HG03469 (cell line): ENCODE results near the gene AFF3.
"Not testable (repeated sequence)": the region's sequence is repeated elsewhere in the genome, so short reads cannot be mapped to it uniquely, and the experiment has no call there.

Experiments used
- ATAC-seq: cut with Tn5 transposase; IDR thresholded peaks from one replicate; pipeline ENCODE4 v1.9.1; 2021; ENCODE audit warnings: mild to moderate bottlenecking, moderate library complexity, moderate number of reproducible peaks; ENCODE audit not compliant: unreplicated experiment

AFF3 gene

DNA sequence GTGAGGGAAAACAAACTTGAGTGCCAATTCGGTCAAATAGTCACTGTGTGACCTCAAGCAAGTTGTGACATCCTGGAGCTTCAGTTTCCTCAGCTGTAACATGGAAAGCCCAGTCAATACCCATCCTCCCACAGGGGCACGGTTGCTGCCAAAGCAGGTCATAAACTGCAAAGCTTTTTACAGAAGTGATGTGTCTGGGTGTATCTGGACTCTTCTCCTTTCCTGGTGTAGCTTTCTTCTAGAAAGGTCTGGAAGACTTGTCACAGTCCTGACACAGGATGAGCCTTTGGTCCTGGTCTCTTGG lies 4.2 kb upstream of the AFF3 start:
- ATAC-seq: no peak

DNA sequence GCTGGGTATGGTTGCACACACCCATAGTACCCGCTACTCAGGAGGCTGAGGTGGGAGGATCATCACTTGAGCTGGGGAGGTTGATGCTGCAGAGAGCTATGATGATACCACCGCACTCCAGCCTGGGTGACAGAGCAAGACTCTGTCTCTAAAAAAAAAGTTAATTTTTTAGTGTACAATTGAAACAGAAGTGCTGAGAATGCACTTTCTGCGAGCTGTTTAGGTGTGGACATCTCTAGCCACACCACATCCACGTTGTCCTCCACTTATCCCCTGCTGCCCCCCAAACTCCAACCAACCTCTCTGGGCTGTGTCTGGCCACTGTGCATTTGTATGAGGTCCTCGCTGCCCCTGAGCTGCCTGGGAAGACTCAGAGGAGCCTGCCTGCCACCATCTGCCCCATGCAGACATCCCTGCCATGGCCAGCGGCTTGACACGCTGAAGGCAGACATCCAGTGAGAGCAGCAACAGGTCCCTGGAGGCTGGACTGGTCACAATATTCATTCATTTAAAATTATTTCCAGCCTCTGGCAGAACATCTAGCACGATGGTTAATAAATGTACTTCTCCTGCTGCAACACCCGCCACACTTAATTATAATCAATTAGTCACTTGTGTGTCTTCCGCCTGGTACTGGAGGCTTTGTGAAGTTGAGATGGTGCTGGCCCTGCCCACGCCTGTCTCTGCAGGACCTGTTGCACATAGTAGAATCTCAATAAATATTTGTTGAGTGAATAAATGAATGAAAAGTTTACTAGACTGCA lies 3.7 kb upstream of the AFF3 start:
- ATAC-seq: no peak

DNA sequence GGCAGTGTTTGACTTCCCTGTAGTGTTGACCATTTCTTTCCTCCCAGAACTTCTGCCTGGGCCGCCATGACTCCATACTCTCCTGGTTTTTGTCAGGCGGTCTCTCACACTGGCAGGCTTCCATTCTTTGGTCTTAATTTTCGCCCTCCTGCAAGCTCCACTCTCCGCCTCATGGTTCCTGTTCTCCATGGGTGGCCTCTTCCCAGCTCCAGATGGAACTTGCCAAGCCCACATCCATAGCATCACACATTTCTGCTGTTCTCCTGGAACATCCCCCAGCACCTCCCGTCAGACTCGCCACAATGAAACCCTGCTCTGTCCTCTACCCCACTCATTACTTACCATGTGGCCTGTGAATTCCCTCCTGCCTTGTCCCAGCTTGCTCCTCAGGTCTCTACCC lies 896 bp upstream of the AFF3 start:
- no peak for ATAC-seq

DNA sequence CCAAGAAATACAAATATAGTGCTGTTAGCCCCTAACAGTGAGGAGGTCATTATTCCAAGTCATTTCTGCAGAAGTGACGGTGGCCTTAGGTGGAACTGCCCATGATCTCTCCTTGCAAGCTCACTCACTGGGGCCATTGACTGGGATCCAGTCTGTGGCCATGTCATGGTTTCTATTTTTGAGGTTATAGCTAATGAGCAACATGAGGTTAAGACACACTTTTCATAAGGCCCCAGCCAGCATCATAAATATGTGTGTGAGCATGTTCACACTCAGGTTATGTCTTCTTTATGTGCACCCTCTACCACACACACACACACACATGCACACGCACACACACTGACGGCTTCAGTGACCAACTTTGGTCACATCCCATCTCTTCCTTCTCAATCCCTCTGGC lies 484 bp downstream of the AFF3 start:
- ATAC-seq: no peak

DNA sequence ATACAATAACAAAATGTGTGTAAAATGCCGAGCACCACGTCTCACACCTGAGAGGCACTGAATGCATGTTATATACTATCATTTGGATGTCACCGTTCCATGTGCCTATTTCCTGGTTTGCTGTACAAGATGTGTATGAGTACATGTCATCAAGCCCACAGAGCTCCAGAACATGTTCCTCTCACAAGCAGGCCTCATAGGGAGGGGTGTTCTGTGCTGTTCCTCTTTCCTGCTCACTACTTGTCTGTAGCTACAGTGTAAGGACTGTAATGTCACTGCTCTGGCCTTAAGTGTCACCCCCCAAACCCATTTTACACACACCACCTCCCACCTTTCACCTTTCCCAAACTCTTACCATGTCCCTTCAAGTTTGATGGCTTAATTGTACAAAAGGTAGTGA lies 1.8 kb downstream of the AFF3 start:
- no peak for ATAC-seq

DNA sequence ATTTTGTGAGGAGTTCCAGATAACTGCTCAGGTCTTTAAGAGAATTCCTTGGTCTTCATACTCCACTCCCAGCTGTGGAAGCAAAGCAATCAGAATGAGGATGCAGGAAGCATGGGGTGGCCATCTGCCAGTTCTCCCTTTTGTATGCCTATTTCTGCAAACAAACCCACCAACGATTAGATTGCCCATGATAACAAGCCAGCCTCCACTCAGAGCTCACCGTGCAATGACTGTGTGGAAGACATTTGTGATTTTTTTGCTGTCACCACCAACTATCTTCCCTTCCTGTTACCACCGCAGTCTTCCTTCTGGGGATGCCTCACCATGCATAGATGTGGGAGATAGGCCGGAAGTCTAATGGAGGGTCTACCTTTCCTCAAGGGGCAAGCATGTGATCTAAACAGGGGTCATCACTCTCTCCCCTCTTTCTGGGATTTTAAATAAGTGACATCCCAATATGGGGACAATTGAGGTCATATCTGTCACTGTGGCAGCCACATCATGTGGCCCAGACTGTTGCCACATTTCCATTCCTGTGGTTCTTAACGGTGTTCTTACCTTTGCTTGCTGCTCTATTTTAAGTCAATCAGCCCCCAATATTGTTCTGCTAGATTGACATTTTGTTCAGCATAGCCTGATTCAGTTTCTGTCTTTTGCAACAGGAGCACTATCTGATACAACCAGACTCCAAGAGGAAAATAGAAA lies 4.4 kb downstream of the AFF3 start:
- no peak for ATAC-seq

DNA sequence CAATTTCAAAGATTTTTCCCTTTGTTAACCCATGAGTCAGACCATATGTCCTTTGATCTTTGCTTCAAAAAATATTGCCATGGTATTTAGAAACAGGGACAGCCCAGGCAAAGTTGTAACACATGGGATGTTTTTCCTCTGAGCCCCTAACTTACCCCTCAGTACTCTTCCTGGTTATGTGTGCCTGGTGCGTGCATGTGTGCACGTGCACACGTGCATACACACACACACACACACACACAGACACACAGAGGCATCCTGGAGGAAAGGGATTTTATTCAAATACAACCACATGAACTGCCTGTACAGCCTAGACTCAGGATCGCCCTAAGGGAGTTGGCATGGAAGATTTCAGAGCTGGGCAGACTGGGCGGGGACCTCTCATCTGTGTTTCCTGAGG lies 5.1 kb downstream of the AFF3 start:
- ATAC-seq: no peak

DNA sequence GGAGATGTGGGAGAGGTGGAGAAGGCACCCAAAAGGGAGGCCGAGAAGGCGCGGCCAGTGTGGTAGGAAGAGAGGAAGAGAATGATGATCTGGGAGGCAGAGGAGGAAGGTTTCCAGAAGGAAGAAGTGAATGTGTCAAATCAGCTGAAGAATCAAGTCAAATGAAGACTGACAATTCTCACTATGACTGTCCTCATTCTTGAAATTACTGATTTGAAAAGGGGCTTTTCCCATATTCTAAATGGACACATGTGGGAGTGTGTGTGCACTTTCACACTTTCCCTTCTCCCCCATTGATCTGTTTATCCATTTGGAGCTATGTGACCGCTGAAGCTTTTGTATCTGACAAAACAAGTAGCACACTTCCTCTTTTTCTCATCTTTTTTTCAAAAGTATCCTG lies 6.1 kb downstream of the AFF3 start:
- ATAC-seq: no peak

DNA sequence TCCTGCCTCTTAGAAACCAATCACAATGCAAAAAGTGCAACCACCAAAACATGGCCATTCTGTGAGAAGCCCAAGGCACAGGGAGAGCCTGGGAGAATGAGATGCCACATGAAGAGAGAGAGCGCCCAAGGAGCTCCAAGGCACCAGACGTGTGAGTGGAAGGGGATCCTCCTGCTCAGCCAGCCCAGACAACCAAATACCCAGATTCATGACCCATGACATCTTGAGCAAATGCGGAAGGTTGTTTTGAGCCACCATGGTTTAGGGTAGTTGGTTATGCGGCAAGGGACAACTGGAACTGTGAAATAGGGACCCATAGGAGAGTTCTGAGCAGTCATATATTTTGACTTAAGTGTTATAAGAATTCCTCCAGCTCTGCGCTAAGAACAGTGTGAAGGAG lies 7.0 kb downstream of the AFF3 start:
- ATAC-seq: no peak

DNA sequence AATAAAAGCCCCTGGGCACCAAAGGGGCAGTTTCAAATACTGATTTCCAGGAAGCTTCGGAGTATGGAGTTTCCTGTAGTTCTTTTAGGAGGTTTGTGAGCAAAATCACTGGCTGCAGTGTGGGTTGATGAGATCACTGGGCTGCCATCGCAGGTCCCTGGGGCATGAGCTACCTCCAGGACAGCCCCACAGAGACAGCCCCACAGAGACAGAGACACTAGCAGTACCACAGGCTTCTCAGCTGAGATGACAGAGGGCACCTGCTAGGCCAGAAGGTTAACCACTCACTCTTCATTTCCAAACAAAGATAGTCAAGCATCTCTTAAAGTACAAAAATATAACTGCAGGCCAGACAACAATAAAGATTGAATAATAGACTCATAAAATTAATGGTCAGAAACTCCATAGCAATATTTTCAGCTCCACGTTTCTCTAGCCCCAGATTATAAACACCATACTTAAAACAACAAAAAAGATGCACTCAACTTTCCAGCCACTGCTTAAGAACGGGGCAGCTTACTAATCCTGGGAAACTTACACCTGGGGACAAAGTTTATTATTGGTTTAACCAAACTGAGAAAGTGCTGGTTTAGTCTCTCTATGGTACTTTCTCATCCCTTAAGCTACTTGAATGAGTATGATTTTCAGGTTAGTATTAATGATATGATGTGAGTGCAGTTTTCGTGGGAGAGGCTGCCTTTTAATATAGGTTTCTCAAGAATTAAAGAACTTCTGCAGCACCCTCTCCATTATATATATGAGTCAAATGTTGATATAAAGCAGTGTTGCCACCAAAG lies 11.6 kb downstream of the AFF3 start:
- no peak for ATAC-seq

DNA sequence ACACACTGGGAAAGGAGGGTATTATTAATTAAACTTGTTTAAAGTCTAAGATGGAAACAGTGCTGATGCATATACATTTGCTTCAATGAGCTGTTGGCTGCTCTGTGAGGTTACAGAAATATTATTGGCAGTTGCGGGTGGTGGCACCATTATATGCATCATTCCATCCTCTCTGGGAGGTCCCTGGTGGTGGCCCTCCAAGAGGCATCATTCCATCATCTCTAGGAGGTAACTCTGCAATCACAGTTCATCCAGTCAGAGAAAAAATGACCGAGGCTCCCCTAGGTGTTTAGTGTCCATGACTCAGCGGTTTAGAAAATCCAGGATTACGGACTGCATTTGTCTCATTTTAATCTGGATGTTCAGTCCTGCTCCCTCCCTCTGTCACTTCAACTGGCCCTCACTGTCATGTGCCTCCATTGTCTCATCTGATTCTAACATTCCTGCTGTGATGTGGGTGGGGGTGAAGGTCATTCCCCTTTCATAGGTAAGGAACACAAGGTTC lies 15.4 kb downstream of the AFF3 start:
- ATAC-seq: no peak

DNA sequence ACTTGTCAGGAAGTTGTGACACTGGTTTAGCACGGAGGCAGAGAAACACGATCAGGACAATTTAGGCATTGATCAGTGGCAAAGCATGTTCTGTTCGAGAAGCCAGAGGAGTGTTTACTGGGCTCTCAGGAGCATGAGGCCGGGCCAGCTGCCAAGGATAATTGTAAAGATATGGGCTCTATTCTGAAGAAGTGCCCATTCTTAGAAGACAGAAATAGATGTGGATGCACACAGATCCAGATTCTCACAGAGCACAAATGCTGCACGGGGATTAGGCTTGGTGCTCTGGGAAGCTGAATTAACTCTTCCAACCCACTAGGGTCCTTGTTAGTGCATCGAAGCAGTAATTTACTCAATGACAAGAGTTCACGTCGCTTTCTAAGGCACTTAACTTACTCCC lies 16.2 kb downstream of the AFF3 start:
- ATAC-seq: no peak

DNA sequence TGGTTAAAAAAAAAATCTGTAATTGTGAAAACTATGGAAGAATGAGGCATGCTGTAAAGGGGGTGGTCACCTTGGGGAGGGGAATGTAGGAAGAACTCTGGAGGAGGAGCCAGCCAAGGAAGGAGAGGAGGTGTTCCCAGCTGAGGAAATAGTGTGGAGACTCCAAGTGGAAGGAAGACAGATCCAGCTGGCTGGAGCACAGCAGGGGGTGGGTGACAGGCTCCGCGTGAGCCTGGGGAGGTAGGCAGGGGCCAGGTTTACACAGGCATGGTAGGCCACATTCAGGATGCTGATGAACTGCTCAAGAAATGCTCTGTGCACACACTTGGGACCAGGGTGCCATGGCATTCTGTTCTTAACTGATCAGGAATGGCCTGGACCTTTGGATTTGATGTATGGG lies 16.8 kb downstream of the AFF3 start:
- ATAC-seq: no peak

DNA sequence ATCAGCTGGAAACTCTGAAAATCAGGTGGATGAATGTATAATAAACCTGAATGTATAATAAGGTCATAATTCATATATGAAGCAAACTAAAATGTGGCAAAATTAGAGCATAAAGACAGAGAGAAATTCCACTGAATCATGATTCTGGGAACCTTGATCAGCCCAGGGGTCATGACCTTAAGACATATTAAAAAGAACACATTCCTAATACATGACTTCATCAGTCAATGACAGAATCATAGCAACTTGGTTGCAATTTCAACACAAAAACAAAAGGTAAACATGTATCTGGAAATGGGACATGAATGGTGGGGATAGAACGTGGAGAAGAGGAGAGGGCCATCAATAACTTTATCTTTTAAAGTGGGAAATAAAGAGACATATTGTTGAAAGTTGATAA lies 17.6 kb downstream of the AFF3 start:
- no peak for ATAC-seq

DNA sequence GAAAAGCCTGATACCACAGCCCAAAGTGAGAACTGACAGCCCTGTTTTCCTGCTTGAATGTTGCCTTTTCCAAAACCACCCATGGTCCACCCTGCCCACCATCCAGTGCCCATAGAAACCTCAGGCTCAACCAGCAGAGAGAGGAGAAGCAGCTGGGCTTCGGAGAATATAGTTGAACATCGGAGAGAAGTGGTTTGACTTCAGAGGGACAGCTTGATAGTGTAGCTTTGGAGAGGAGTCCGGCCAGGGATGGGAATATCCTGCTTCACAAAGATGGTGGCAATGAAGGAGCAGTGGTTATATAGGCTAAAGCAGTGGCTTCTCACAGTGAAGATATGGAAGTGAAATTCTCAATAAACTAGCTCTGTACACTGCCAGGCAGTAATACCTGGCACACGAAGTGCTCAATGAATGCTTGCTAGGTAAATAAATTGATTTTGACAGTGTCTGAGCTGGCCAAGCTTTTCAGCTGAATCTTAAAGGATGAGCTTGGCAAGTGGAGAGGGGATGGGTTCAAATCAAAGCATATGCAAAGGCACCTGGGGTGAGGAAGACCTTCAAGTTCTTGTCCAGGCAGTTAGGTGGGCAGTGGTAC lies 21.2 kb downstream of the AFF3 start:
- no peak for ATAC-seq

DNA sequence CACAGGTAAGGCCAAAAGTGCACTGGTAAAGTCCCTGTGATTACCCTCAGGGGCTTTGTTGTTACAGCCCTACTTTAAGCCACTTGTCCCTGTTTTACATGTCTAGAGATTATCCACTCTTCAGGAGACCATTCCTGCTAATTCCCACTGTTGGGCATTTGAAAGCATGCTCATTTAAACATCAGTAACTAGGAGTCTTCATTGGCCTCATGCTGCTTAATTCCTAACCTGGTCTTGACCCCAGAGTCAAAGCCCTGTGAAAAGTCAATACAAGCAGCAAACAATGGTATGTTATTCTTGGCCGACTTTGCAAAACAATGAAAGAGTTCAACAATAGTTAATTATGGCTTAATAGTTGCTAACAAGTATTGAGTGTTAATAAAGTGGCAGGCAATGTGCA lies 23.2 kb downstream of the AFF3 start:
- ATAC-seq: no peak

DNA sequence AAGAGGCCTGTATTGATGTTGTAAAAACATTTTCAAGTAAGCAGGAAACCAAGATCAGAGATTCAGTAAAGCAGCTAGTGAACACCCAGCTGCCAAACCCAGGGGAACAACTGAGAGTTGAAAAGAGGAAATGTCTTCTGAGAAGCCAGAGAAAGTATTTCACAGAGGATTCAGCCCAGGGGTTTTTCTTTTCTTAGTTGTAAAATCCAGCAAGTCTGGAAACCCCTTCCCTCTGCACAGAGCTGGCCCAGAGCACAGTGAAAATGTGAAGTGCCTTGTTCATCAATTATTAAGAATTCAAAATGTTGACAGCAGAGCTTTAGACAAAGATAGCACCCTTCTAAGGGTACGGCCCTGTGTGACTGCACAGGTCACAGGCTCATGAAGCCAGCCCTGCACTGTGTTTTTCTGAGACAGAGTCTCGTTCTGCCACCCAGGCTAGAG lies 28.4 kb downstream of the AFF3 start:
- ATAC-seq: peak; percentile 58

DNA sequence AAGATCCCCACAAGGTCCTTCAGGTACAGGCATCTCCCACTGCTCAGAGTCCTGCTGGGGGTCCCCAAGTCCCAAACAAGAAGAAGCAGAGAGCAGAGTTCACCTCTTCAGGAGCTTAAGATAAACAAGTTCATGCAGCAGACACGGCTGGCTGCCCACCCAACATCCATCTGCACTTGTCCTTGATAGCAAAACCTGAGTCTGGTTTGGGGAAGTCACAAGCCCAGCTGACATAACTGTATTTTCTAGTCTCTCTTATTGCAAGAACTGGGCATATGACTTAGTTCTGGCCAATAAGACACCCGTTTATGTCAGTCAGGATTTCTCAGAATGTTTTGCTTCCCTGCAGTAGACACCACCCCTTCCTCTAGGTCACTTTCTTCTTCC lies 31.8 kb downstream of the AFF3 start:
- ATAC-seq: no peak

DNA sequence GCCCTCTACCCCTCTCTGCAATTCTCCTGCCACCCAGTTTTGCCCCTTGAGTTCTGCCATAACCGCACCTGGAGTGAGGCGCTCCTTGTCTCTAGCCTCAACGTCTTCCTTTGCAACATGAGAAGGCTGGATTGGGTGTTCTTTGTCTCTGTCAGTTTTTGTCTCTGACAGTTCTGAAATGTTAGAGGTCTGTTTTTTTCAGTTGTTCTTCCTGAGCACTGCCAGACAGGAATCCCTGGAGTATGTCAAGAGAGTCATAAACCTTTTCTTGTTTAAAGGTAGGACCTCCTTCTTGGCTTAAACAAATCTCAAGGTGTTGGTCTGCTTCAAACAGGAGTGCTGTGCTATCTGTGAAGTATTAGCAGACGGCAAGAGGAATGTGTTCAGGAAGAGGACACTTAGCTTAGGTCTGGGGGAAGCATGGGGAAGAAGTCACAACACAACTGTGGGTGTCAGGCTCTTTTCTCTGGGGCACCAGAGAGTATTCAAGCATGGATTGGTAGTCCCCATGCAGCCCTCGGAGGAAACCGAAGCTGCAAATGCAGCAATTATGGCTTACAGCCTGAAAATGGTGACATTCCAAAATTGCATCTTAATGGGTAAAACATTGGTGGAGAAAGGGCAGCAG lies 32.3 kb downstream of the AFF3 start:
- ATAC-seq: no peak

DNA sequence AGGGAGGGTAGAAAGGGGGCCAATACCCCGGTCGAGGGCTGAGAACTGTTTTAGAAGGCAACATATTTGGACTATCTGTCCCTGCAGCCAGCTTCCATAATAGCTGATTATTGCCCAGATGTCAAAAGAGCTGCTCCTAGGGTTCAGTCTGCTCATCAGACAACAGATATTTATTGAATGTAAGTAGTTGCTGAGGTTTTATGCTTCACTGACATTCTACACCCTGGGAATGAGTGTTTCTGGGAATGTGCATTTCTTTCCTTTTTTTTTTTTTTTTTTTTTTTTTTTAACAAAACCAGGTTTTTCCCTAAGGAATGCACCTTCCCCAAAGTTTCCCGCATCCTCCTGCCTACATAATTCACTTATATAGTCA lies 33.8 kb downstream of the AFF3 start:
- not testable (repeated sequence) for ATAC-seq
